Trophoblast cell (in vitro differentiated cells and primary cell): ENCODE measurements around the gene ATP6AP1.
A peak's percentile ranks its signal among the peaks of the same experiment; 100 is the strongest.
"Not testable (repeated sequence)": the region's sequence is repeated elsewhere in the genome, so short reads cannot be mapped to it uniquely, and the experiment has no call there.

Experiments used
- DNase-seq, 2 donors: peaks; one replicate each; pipeline ENCODE4 v3.0.0-alpha.2; 2016
- H2AFZ ChIP-seq: 2 replicates; pipeline ENCODE4 v1.6.1; 2013; ENCODE audit warnings: low read length, moderate library complexity, mild to moderate bottlenecking; ENCODE audit not compliant: insufficient read depth, poor library complexity
- H2AK5ac ChIP-seq: 2 replicates; pipeline ENCODE4 v1.6.1; 2013; ENCODE audit warnings: mild to moderate bottlenecking, low read length
- H2BK120ac ChIP-seq: 2 replicates; pipeline ENCODE4 v1.6.1; 2013; ENCODE audit warnings: low read length, mild to moderate bottlenecking, moderate library complexity; ENCODE audit not compliant: insufficient read depth, poor library complexity
- H2BK12ac ChIP-seq: 2 replicates; pipeline ENCODE4 v1.6.1; 2013; ENCODE audit warnings: mild to moderate bottlenecking, low read length, moderate library complexity
- H2BK5ac ChIP-seq: 2 replicates; pipeline ENCODE4 v1.6.1; 2013; ENCODE audit warnings: low read length, low read depth, moderate library complexity, mild to moderate bottlenecking; ENCODE audit not compliant: poor library complexity
- H3K14ac ChIP-seq: 2 replicates; pipeline ENCODE4 v1.6.1; 2013; ENCODE audit warnings: mild to moderate bottlenecking, low read length
- H3K18ac ChIP-seq: 2 replicates; pipeline ENCODE4 v1.6.1; 2013; ENCODE audit warnings: mild to moderate bottlenecking, low read length
- H3K23ac ChIP-seq: 2 replicates; pipeline ENCODE4 v1.6.1; 2013; ENCODE audit warnings: low read length
- H3K27ac ChIP-seq: 2 replicates; pipeline ENCODE4 v1.5.1; 2013; ENCODE audit warnings: low read depth, mild to moderate bottlenecking, inconsistent platforms, low read length, moderate library complexity
- H3K27me3 ChIP-seq: 2 replicates; pipeline ENCODE4 v1.6.1; 2013; ENCODE audit warnings: inconsistent platforms, mild to moderate bottlenecking, low read length, moderate library complexity; ENCODE audit not compliant: insufficient read depth
- H3K36me3 ChIP-seq, 2 experiments: 1 replicate in 1 of 2; 2 replicates in 1 of 2; pipeline ENCODE4 v1.6.1; 2013; ENCODE audit warnings: low read length in 2 of 2, mild to moderate bottlenecking in 2 of 2, moderate library complexity in 1 of 2; ENCODE audit not compliant: insufficient read depth in 2 of 2, control insufficient read depth in 1 of 2
- H3K4ac ChIP-seq: 2 replicates; pipeline ENCODE4 v1.6.1; 2013; ENCODE audit warnings: low read depth, mild to moderate bottlenecking, low read length, moderate library complexity
- H3K4me1 ChIP-seq, 2 experiments: 1 replicate in 1 of 2; 2 replicates in 1 of 2; pipeline ENCODE4 v1.6.1; 2013; ENCODE audit warnings: low read length in 2 of 2, mild to moderate bottlenecking in 2 of 2, moderate library complexity in 1 of 2; ENCODE audit not compliant: insufficient read depth in 2 of 2, control insufficient read depth in 1 of 2
- H3K4me2 ChIP-seq: 2 replicates; pipeline ENCODE4 v1.6.1; 2013; ENCODE audit warnings: inconsistent platforms, mild to moderate bottlenecking, low read length, moderate library complexity
- H3K4me3 ChIP-seq: 2 replicates; pipeline ENCODE4 v1.5.1; 2013; ENCODE audit warnings: mild to moderate bottlenecking, low read depth, low read length, inconsistent platforms
- H3K79me1 ChIP-seq: one replicate; pipeline ENCODE4 v1.6.1; 2013; ENCODE audit warnings: low read length
- H3K79me2 ChIP-seq: 2 replicates; pipeline ENCODE4 v1.6.1; 2013; ENCODE audit warnings: low read length, mild to moderate bottlenecking; ENCODE audit not compliant: control insufficient read depth, insufficient read depth, poor library complexity
- H3K9ac ChIP-seq: 2 replicates; pipeline ENCODE4 v1.6.1; 2013; ENCODE audit warnings: mild to moderate bottlenecking, low read length
- H3K9me3 ChIP-seq: 2 replicates; pipeline ENCODE4 v1.6.1; 2013; ENCODE audit warnings: low read depth, mild to moderate bottlenecking, control low read depth, inconsistent platforms, low read length; ENCODE audit not compliant: insufficient read depth
- H4K12ac ChIP-seq: 2 replicates; pipeline ENCODE4 v1.6.1; 2013; ENCODE audit warnings: low read depth, mild to moderate bottlenecking, low read length, moderate library complexity
- H4K8ac ChIP-seq: 2 replicates; pipeline ENCODE4 v1.6.1; 2013; ENCODE audit warnings: low read depth, mild to moderate bottlenecking, low read length, moderate library complexity
- H4K91ac ChIP-seq: one replicate; pipeline ENCODE4 v1.6.1; 2013; ENCODE audit warnings: low read depth, mild to moderate bottlenecking, low read length, moderate library complexity
- WGBS: extraction: QIAGEN DNeasy Blood & Tissue Kit; methylation state at CpG from one replicate; pipeline ENCODE4 v1.1.7; 2013; ENCODE audit warnings: missing lambda C conversion rate; ENCODE audit not compliant: insufficient read length, insufficient coverage; ENCODE audit errors: extremely low coverage; 5-methylcytosine and 5-hydroxymethylcytosine counted together

The ATP6AP1 gene

GRCh38 chrX:154396363-154396762, 32.1 kb upstream of the ATP6AP1 start:
- not testable (repeated sequence) for H4K8ac ChIP-seq, H3K4me2 ChIP-seq, H3K18ac ChIP-seq, H3K14ac ChIP-seq, H2BK120ac ChIP-seq, H2BK12ac ChIP-seq, H3K27me3 ChIP-seq, H4K12ac ChIP-seq, H3K9ac ChIP-seq, H3K79me2 ChIP-seq, H3K4me3 ChIP-seq, H4K91ac ChIP-seq, H3K4me1 ChIP-seq, DNase-seq, H2BK5ac ChIP-seq, H3K23ac ChIP-seq, H3K4ac ChIP-seq, H3K27ac ChIP-seq, H2AFZ ChIP-seq, H3K9me3 ChIP-seq, H2AK5ac ChIP-seq
- no CpG with 5 or more reads among the region's 17 CpGs for WGBS
- Histone ChIP-seq H3K79me1 (peaks cover 15% of the 10 kb centered on the region), H3K36me3 (peaks cover 24% of the 10 kb centered on the region in 2 experiments)

DNA sequence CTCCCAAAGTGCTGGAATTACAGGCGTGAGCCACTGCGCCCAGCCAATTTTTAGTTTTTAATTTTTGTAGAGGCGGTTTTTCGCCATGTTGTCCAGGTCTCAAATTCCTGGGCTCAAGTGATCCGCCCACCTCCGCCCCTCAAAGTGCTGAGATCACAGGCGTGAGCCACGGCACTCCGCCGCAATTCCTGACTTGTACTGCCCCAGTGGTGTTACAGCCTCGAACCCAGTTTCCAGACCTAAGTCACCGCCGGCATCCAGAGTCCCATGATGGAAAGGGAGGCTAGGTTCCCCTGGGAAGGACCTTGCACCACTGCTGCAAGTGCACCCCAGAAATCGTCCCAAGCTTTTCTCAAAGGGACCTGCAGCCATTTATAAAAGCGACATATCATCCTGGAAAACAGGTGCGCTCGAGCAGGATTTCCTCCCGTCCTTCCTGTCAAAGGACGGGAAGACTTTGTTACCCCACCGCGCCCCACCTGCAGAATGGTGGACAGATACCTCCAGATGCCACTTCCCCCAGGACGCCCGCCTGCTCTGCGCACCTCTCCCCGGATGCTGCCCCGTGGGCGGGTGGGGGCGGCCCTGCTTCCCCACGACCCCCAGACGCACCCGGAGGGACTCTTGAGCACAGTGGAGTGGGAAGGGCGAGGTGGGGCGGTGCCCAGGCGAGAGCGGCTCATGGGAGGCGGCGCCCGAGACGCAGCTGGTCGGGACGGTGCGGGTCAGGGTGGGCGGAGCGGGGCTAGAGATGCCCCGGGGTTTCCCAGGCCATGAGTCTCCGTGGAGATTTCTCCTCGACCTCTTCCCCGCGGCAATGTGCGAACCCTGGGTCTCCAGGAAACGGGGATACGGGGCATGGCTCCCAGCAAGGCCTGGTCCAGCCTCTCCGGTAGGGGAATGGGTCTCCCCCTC, 31.2 kb upstream of the ATP6AP1 start:
- peak overlapping the region; percentile 80 for H3K4me2 ChIP-seq
- peak overlapping the region; percentile 75 for H4K8ac ChIP-seq
- H2BK5ac ChIP-seq: peak overlapping the region; percentile 60
- H3K27me3 ChIP-seq: no peaks in the 10 kb centered on the region
- H3K4me1 ChIP-seq: peaks cover 0 to 3% of the 10 kb centered on the region in 2 experiments
- H3K36me3 ChIP-seq: peaks cover 24% of the 10 kb centered on the region in 2 experiments
- H3K4me3 ChIP-seq: peak overlapping the region; percentile 70
- peak overlapping the region; percentile 81 for H4K12ac ChIP-seq
- peak overlapping the region; percentile 73 for H3K18ac ChIP-seq
- no CpG with 5 or more reads among the region's 53 CpGs for WGBS
- peaks cover 1% of the 10 kb centered on the region for H3K9me3 ChIP-seq
- H3K23ac ChIP-seq: no peak overlapping the region
- H2AFZ ChIP-seq: peak overlapping the region; percentile 43
- peak overlapping the region; percentile 91 for H4K91ac ChIP-seq
- peak overlapping the region; percentile 57 for H3K4ac ChIP-seq
- peak overlapping the region; percentile 94 for H3K27ac ChIP-seq
- H2BK120ac ChIP-seq: peak overlapping the region; percentile 73
- no peak overlapping the region for H2BK12ac ChIP-seq
- peak overlapping the region; percentile 84 for H3K9ac ChIP-seq
- no peak overlapping the region for H2AK5ac ChIP-seq
- H3K14ac ChIP-seq: peak overlapping the region; percentile 71
- peaks cover 7% of the 10 kb centered on the region for H3K79me2 ChIP-seq
- H3K79me1 ChIP-seq: peaks cover 15% of the 10 kb centered on the region
- peak; percentile 82 for DNase-seq

- peak within 1 kb of the TSS; percentile 92 for H4K12ac ChIP-seq
- peak within 1 kb of the TSS; percentile 80 for H3K4me2 ChIP-seq
- peak within 1 kb of the TSS; percentile 93 for H4K8ac ChIP-seq
- peaks cover 0 to 3% of the 10 kb centered on the region in 2 experiments for H3K4me1 ChIP-seq
- peak; percentile 93 to 95 for DNase-seq
- H3K14ac ChIP-seq: peak within 1 kb of the TSS; percentile 90
- H3K27me3 ChIP-seq: no peaks in the 10 kb centered on the region
- H2AK5ac ChIP-seq: peak within 1 kb of the TSS; percentile 94
- no peak within 1 kb of the TSS for H3K23ac ChIP-seq
- H3K18ac ChIP-seq: peak within 1 kb of the TSS; percentile 87
- H3K79me1 ChIP-seq: peaks cover 15% of the 10 kb centered on the region
- WGBS: no CpG with 5 or more reads among the region's 69 CpGs
- peak within 1 kb of the TSS; percentile 91 for H4K91ac ChIP-seq
- H2AFZ ChIP-seq: peak within 1 kb of the TSS; percentile 43
- H2BK5ac ChIP-seq: peak within 1 kb of the TSS; percentile 92
- H3K9me3 ChIP-seq: peaks cover 1% of the 10 kb centered on the region
- H3K79me2 ChIP-seq: peaks cover 7% of the 10 kb centered on the region
- H3K27ac ChIP-seq: peak within 1 kb of the TSS; percentile 94
- H3K4me3 ChIP-seq: peak within 1 kb of the TSS; percentile 91
- H3K4ac ChIP-seq: peak within 1 kb of the TSS; percentile 98
- H2BK12ac ChIP-seq: no peak within 1 kb of the TSS
- H2BK120ac ChIP-seq: peak within 1 kb of the TSS; percentile 93
- peaks cover 24 to 27% of the 10 kb centered on the region in 2 experiments for H3K36me3 ChIP-seq
- peak within 1 kb of the TSS; percentile 91 for H3K9ac ChIP-seq
Observed at GRCh38 chrX:154397888-154398667, 30.4 kb upstream of the ATP6AP1 start, which contains the start of gene RPL10. Gene RPL10, plus strand, starts transcription at chrX:154398377. Its CDS starts 143 bp downstream, at chrX:154398520.
